Measurements from ENCODE around the gene SHOC2.
A peak's percentile ranks its signal among the peaks of the same experiment; 100 is the strongest.

Gene SHOC2

GRCh38 chr10:110919349-110919931 lies at the start of gene SHOC2:
Gene SHOC2, plus strand, starts transcription at chr10:110919604. Its CDS starts 44,755 bp downstream, at chr10:110964359.
- peak in 1 of 2 experiments; percentile 59 for DNase-seq

GRCh38 chr10:110870823-110871297 lies 48.5 kb upstream of the SHOC2 start:
- no peak for DNase-seq

GRCh38 chr10:110871298-110872084 lies 47.9 kb upstream of the SHOC2 start, which contains the start of gene PDCD4:
Gene PDCD4, plus strand, starts transcription at chr10:110871928. Its CDS starts 4,100 bp downstream, at chr10:110876028.
- DNase-seq = peak; percentile 88 to 91

GRCh38 chr10:110872145-110872983 lies 47.0 kb upstream of the SHOC2 start:
- peak; percentile 84 to 89 for DNase-seq

GRCh38 chr10:110872984-110873923 lies 46.1 kb upstream of the SHOC2 start:
- no peak for DNase-seq

- no peak for DNase-seq
Measured at GRCh38 chr10:110873951-110874350, 45.5 kb upstream of the SHOC2 start.

- DNase-seq = no peak
Measured at GRCh38 chr10:110876000-110876399, 43.4 kb upstream of the SHOC2 start.

GRCh38 chr10:110876788-110877187 lies 42.6 kb upstream of the SHOC2 start:
- no peak for DNase-seq

GRCh38 chr10:110880012-110880411 lies 39.4 kb upstream of the SHOC2 start:
- no peak for DNase-seq

GRCh38 chr10:110881247-110881646 lies 38.2 kb upstream of the SHOC2 start:
- no peak for DNase-seq

- DNase-seq = no peak
Measured at GRCh38 chr10:110881905-110882304, 37.5 kb upstream of the SHOC2 start.

GRCh38 chr10:110883924-110884323 lies 35.5 kb upstream of the SHOC2 start:
- DNase-seq = no peak

GRCh38 chr10:110885932-110886674 lies 33.3 kb upstream of the SHOC2 start:
- no peak for DNase-seq

- DNase-seq = no peak
Measured at GRCh38 chr10:110887560-110887959, 31.8 kb upstream of the SHOC2 start.

- no peak for DNase-seq
Measured at GRCh38 chr10:110892602-110893288, 26.7 kb upstream of the SHOC2 start.

- peak; percentile 58 to 67 for DNase-seq
Measured at GRCh38 chr10:110893559-110894179, 25.7 kb upstream of the SHOC2 start.

GRCh38 chr10:110897184-110897583 lies 22.2 kb upstream of the SHOC2 start:
- peak in 1 of 2 experiments; percentile 10 for DNase-seq

GRCh38 chr10:110898391-110898790 lies 21.0 kb upstream of the SHOC2 start:
- no peak for DNase-seq

GRCh38 chr10:110900983-110901382 lies 18.4 kb upstream of the SHOC2 start:
- no peak for DNase-seq
